Epithelial cell of proximal tubule (primary cell): Measurements from ENCODE around the gene ENKD1. TPM values are rescaled to one million over a fixed set of nuclear protein-coding genes. Genes with fewer than 3 reads are reported as not detected.
A peak's percentile ranks its signal among the peaks of the same experiment; 100 is the strongest.

Experiments used
- DNase-seq: peaks from one replicate; pipeline ENCODE4 v3.0.0-alpha.2; 2011; ENCODE audit warnings: low read depth
- H3K4me3 ChIP-seq: 2 replicates; pipeline ENCODE4 v1.5.1; 2011; ENCODE audit warnings: low read depth, mild to moderate bottlenecking, low read length
- CTCF ChIP-seq: conservative IDR thresholded peaks from 2 replicates; pipeline ENCODE4 v1.5.1; 2012; ENCODE audit warnings: low read depth, mild to moderate bottlenecking, low read length
- total RNA-seq: library from RNA; depleted of rRNA; stranded (reverse); fragments of >200 nt; gene quantifications from 2 replicates; pipeline ENCODE4 v1.2.3, GENCODE V29; 2015

The ENKD1 gene
- total RNA-seq, 1 donor from 2014 or later = 12.2 TPM

GRCh38 chr16:67653789-67654402 lies 12.7 kb downstream of the ENKD1 start:
- DNase-seq = no peak
- H3K4me3 ChIP-seq = peak overlapping the region; percentile 50
- no peak for TF ChIP-seq CTCF

- H3K4me3 ChIP-seq = peak overlapping the region; percentile 50
- no peak for DNase-seq
- TF ChIP-seq CTCF = peak; percentile 19
Measured at GRCh38 chr16:67653128-67653788, 13.3 kb downstream of the ENKD1 start.

GRCh38 chr16:67652578-67653127 lies 13.9 kb downstream of the ENKD1 start:
- H3K4me3 ChIP-seq = peak overlapping the region; percentile 33
- no peak for DNase-seq
- TF ChIP-seq CTCF = no peak

- no peak overlapping the region for H3K4me3 ChIP-seq
- TF ChIP-seq CTCF = no peak
- no peak for DNase-seq
Measured at GRCh38 chr16:67651847-67652246, 14.7 kb downstream of the ENKD1 start.

GRCh38 chr16:67651039-67651438 lies 15.5 kb downstream of the ENKD1 start:
- DNase-seq = no peak
- H3K4me3 ChIP-seq = no peak overlapping the region
- TF ChIP-seq CTCF = no peak

- H3K4me3 ChIP-seq = no peak overlapping the region
- no peak for TF ChIP-seq CTCF
Measured at GRCh38 chr16:67650023-67650422, 16.5 kb downstream of the ENKD1 start.

More at GRCh38 chr16:67650023-67650422, 16.5 kb downstream of the ENKD1 start:
- no peak for DNase-seq
